Stimulated activated CD4-positive, alpha-beta T cell treated with anti-CD3 and anti-CD28 coated beads, Interleukin-1b, Interleukin-23, amount 100 ng/mL, for 48 hours (primary cell): ENCODE results near the gene CMTR1.
"Not testable (repeated sequence)": the region's sequence is repeated elsewhere in the genome, so short reads cannot be mapped to it uniquely, and the experiment has no call there.

Experiments used
- DNase-seq: peaks from one replicate; pipeline ENCODE4 v3.0.0-alpha.2; 2020

Gene CMTR1

DNA sequence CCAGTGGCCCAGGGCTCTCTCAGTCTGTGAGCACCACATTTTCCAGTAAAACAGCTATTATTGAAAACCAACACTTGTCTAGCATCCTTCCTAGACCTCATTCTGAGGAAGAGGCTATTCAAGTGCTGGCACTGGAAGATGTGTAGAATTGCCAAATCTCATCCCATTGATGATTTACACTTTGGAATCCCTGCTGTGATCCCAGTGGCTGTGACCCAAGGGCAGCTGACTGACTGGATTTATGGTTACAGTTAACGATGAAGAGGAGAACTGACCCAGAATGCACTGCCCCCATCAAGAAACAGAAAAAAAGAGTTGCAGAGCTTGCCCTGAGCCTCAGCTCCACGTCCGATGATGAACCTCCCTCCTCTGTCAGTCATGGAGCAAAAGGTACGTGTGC, 2.4 kb downstream of the CMTR1 start:
- DNase-seq = no peak

- no peak for DNase-seq
Measured at GRCh38 chr6:37435816-37436215, 2.8 kb downstream of the CMTR1 start.

- DNase-seq = no peak
Measured at GRCh38 chr6:37438930-37439329, 5.9 kb downstream of the CMTR1 start.

GRCh38 chr6:37441651-37442050, 8.6 kb downstream of the CMTR1 start:
- no peak for DNase-seq

GRCh38 chr6:37442416-37443215, 9.6 kb downstream of the CMTR1 start:
- DNase-seq = no peak

DNA sequence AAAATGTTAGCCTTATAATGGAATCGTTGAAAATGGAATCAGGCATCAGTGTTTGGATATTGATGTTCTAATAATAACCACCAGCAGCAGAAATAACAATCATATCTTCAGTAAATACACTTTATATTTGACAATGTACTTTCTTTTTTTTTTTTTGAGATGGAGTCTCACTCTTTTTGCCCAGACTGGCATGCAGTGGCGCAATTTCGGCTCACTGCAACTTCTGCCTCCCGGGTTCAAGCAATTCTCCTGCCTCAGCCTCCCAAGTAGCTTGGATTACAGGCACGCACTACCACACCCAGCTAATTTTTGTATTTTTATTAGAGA, 10.2 kb downstream of the CMTR1 start:
- not testable (repeated sequence) for DNase-seq

DNA sequence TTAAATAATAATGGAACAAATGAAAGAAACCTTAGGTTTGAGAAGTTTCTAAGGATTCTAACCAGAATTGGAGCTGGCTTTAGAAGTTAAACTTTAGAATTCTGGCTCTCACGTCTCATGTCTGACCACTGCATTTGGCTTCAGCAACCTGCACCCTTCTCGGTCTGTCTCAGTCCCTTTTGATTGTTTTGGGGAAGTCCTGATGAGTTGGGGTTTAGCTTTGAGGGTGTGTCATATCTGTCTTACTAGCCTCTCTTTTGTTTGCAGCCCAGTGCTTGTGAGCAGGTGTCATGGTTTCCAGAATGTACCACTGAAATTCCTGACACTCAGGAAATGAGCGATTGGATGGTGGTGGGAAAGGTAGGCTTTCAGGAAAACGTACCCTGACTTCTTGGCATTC, 17.0 kb downstream of the CMTR1 start:
- no peak for DNase-seq

DNA sequence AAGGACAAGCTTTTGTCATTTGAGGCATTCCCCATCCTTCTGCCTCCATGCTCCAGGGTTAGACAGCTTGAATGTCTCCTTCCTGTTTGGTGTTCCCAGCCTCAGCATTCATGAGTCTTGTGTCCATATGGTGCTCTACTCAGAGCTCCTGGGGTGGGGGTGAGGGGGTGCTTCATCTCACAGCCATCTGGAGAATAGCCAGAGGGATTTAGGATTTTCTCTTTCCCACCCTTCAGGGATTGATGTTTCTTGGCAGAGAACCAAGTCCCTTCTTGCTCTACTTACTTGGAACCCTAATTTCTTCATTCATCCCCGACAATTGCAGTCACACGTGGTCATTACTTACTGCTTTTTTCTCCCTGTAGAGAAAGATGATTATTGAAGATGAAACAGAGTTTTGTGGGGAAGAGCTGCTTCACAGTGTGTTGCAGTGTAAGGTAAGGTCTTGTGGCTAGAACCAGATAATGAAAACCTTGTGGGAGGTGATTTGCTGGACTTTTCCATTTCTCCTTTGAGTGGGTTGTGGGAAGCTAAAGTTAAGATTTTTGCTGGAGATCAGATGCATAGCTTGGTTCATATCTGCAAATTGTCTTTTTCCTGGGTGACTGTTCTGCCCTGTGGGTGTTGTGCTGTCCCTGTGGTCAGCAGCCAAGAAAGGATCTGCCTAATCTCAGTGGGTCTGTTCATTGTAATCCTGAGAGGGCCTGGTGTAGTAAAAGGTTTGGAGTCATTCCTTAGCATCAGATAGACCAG, 18.6 kb downstream of the CMTR1 start:
- DNase-seq = no peak

DNA sequence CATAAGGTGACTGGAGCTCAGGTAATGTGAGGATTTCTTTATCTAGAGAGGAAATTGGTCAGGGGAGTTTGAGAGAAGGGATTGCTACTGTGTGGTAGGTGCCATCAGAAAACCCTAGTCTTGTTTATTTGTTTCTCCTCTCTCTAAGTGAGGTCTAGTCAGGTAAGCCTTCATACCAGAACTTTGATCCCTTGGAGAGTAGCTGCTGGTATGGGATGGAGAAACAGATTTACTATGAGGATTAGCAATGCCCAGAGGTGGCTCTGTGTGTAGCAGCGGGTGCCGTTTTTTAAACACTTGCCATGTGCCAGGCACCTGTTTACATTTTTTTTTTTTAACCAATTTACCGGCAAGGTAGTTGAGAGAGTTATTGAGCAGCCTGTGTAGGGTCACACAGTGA, 19.5 kb downstream of the CMTR1 start:
- DNase-seq = no peak

GRCh38 chr6:37454420-37455140, 21.6 kb downstream of the CMTR1 start:
- DNase-seq = no peak

DNA sequence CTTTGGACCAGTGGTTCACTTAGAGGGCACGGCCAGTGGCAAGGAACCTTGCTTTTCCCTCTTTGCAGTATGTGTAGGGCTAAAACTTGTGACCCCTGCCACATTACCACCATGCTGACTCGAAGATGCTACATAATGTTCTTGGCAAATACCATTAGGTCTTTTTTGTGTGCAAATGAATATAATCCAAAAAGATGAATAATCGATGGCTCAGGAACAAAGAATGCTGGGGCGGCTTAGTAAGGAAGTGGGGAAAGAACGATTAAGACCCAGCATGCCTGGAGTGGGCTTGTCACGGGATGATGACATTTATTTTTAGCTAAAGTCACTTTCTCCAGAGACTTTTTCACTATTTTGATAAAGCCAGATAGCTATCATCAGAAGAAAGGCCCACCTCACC, 23.1 kb downstream of the CMTR1 start:
- DNase-seq = no peak

DNA sequence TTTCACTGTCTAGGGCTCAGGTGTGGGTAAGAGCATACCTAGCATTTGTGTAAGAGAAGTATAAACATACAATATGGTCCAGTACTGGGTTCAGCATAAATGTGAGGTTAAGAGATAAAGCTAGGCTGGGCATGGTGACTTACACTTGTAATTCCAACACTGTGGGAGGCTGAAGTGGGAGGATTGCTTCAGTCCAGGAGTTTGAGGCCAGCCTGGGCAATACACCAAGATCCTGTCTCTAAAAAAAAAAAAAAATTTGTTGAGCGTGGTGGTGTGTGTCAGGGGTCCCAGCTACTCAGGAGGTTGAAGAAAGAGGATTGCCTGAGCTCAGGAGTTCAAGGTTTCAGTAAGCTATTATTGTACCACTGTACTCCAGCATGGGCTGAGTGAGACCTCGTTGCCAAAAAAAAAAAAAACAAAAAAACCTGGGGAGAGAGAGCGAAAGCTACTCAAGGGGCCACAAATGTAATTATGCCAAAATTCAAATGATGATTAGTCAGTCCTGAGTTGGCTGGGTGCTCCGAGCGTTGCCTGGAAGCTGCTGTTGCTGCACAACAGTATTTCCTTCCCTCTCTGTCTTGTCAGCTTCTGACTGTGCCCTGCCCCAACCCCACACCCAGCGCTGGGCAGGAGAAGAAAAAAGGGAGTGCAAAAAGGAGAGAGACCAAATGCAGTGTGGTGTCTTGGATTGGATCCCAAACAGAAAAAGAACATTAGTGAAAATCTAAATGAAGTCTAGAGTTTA, 24.0 kb downstream of the CMTR1 start:
- DNase-seq = no peak

GRCh38 chr6:37459981-37460800, 27.2 kb downstream of the CMTR1 start:
- DNase-seq = no peak

DNA sequence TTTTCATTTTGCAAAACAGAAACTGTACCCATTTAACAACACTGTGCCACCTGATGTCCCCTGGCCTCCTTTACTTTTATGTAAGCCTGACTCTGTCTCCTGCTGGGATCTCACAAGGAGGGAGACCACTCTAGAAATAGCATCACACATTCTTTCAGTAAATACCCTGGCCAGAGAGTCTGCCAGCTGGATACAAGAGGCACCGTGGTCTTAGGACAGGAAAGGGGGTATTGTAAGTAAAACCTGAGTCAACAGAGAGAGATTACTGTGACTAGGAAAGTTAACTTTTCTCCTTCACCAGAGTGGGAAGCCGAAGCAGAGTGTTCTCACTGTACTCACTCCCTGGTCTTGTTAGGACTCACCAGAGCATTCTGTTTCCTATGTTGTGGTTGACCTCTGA, 27.8 kb downstream of the CMTR1 start:
- DNase-seq = no peak

- DNase-seq = no peak
Measured at GRCh38 chr6:37463110-37463509, 30.1 kb downstream of the CMTR1 start.

- DNase-seq = no peak
Measured at GRCh38 chr6:37467718-37468117, 34.7 kb downstream of the CMTR1 start.

GRCh38 chr6:37473364-37474095, 40.5 kb downstream of the CMTR1 start:
- DNase-seq = no peak

GRCh38 chr6:37474316-37474715, 41.3 kb downstream of the CMTR1 start:
- DNase-seq = no peak

GRCh38 chr6:37477191-37477590, 44.2 kb downstream of the CMTR1 start:
- no peak for DNase-seq

DNA sequence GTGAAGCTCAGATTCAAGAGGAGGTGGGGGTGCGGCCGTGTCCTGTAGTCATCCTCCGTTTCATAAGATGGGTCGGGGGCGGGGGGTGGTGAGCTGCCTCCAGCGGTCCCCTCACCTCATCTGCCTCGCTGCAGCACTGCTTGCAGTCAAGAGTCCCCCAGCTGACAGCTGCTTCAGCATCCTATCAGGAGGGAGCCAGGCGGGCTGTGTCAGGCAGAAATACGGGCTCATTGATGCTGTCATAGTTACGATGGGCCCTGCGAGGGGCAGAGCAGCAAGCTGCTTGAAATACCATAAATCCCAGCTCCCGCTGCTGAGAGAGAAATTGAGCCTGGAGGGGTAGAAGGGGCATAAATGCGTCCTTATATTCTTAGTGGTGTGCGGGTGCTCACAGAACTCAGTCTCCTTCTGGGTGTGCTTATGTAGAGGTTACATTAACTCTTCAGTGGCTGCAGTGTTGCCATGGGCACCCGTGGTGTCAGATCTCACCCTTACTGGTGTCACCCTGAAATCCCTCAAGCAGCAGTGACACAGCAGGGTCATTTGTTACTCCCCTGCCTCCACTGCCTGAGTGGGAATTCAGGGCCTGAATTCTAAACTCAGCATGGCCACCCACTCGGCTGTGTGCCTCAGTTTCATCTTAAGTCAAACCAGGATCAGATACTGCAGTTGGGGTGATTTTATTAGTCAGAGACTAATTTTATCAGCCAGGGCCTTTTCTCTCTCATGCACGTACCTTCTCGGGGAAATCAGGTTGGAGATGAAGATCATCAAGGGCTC, 44.8 kb downstream of the CMTR1 start:
- no peak for DNase-seq

DNA sequence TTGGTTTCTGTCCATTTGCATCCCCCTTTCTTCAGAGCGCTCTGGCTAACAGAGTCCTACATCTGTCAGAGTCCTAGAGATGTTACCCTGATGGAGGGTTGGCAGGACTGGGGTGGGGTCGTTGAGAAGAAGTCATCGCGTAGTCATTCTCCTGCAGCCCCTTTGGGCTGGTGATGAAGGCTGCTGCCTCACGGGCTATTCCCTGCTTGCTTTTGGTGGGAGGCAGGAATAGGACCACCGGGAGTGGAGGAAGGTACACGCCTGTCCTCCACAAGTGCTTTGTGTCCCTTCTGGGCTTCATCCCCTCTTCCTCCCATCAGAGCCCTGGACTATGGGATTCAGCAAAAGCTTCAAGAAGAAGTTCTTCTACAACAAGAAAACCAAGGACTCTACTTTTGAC, 45.8 kb downstream of the CMTR1 start:
- DNase-seq = no peak
